ENCODE data around the gene HHIPL1. TPM values are rescaled to one million over a fixed set of nuclear protein-coding genes. Genes with fewer than 3 reads are reported as not detected.

Gene HHIPL1
- total RNA-seq, 1 experiment from 2014 or later, result 2.6 TPM

DNA sequence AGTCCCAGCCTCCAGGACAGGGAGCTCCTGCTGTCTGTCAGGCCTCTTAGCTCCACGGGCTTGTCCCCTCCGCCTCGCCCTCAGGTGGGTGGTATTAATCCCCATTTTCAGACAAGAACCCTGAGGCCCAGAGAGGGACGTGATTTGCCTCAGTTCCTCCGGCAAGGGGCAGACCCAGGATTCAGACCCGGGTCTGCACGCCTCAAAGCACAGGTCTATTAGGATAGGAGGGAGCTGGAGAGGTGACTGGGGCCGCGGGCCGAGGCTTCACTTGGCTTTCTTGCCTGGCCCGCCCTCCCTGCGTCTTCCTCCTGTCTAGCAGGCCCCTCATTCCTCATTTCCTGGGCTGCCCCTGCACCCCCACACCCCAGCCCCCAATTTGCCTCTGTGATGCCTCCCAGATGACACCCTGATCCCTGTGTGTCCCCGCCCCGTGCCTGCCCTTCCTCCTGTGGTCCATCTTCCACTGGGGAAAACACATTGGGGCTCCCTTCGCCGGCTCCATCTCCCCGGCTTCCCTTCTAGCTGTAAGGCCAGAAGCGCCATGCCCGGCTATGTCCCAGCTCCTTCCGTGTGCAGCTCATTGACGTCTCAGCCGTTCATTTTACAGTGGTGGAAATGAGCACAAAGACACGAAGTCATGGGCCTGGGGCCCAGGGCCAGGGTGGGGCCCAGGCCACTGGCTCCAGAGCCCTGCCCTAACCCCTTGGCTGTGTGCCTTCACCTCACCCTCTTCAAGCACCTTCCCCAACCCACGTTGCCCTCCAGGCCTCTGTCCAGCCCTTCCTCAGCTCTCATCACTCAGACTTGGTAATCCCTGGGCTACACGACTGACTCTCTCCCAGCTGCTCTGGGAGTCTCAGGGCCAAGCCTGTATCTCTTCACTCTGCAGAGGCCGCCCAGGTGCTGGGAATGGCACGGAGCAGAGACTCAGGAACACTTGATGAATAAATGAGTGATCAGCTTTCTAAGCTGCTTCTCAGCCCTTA lies 23.7 kb downstream of the HHIPL1 start:
- Histone ChIP-seq H2AK5ac (ENCODE audit: insufficient read length, low read length) (no peak overlapping the region), H3K56ac (ENCODE audit: insufficient read length, low read depth, low read length) (no peak overlapping the region), H3K14ac (ENCODE audit: insufficient read depth, low read length) (no peak overlapping the region; the same call in 1 of the 2 replicates), H3K18ac (ENCODE audit: insufficient read length, low read depth, low read length) (no peak overlapping the region), H2BK120ac (ENCODE audit: low read depth, low read length, poor library complexity, severe bottlenecking) (no peak overlapping the region), H2BK12ac (ENCODE audit: insufficient read length, low read depth, low read length) (no peak overlapping the region), H2BK20ac (ENCODE audit: low read depth, low read length, poor library complexity, severe bottlenecking) (no peak overlapping the region), H3K4ac (ENCODE audit: low read depth, low read length) (no peak overlapping the region), H4K8ac (replicated peaks; ENCODE audit: insufficient read length, low read depth, low read length) (no peak overlapping the region), H3K4me2 (ENCODE audit: insufficient read depth, insufficient read length, low read length) (no peak overlapping the region), H4K20me1 (ENCODE audit: control insufficient read depth, insufficient read depth, insufficient read length) (no peaks in the 10 kb centered on the region), H2AFZ (ENCODE audit: low read length) (no peak overlapping the region), H3K79me2 (ENCODE audit: insufficient read depth, low read length) (no peaks in the 10 kb centered on the region), H3K9ac (ENCODE audit: extremely low read depth, insufficient read length, low read length) (no peak overlapping the region), H3K9me3 (ENCODE audit: control insufficient read depth, low read depth, low read length) (no peaks in the 10 kb centered on the region), H3K23me2 (ENCODE audit: insufficient read length, low read depth, low read length, poor library complexity, severe bottlenecking) (no peaks in the 10 kb centered on the region), H3K27me3 (ENCODE audit: insufficient read depth, low read length) (no peaks in the 10 kb centered on the region), H2BK5ac (ENCODE audit: insufficient read length, low read length) (no peak overlapping the region), H3T11ph (ENCODE audit: low read length) (no peak overlapping the region), H3K4me1 (ENCODE audit: insufficient read depth, low read length) (peaks cover 5% of the 10 kb centered on the region), H3K79me1 (ENCODE audit: insufficient read depth, low read depth, low read length, poor library complexity, severe bottlenecking) (no peaks in the 10 kb centered on the region), H3K23ac (ENCODE audit: insufficient read length, low read depth, low read length) (no peak overlapping the region), H4K5ac (ENCODE audit: insufficient read length, low read depth, low read length) (no peak overlapping the region), H3K27ac (ENCODE audit: insufficient read length, low read depth, low read length) (no peak overlapping the region), H4K91ac (ENCODE audit: insufficient read length, low read depth, low read length) (no peak overlapping the region), H2BK15ac (ENCODE audit: low read depth, low read length) (no peak overlapping the region)
- H3K27me3 Mint-ChIP-seq (ENCODE audit: low read depth), result peaks cover 8% of the 10 kb centered on the region
- TF ChIP-seq, protein P1, sequence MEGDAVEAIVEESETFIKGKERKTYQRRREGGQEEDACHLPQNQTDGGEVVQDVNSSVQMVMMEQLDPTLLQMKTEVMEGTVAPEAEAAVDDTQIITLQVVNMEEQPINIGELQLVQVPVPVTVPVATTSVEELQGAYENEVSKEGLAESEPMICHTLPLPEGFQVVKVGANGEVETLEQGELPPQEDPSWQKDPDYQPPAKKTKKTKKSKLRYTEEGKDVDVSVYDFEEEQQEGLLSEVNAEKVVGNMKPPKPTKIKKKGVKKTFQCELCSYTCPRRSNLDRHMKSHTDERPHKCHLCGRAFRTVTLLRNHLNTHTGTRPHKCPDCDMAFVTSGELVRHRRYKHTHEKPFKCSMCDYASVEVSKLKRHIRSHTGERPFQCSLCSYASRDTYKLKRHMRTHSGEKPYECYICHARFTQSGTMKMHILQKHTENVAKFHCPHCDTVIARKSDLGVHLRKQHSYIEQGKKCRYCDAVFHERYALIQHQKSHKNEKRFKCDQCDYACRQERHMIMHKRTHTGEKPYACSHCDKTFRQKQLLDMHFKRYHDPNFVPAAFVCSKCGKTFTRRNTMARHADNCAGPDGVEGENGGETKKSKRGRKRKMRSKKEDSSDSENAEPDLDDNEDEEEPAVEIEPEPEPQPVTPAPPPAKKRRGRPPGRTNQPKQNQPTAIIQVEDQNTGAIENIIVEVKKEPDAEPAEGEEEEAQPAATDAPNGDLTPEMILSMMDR (conservative IDR thresholded peaks at IDR 0.05), result no peak
- H3K4me3 Mint-ChIP-seq, result peak overlapping the region in 1 of 2 experiments; percentile 30; a peak in 1 of 5 replicates
- H3K9me3 Mint-ChIP-seq, result no peaks in the 10 kb centered on the region; a peak in 1 of 5 replicates
- 0 out of 7 replicates have a peak, but pooled peaks cover 0 to 3% (median 0%) of the 10 kb centered on the region in 3 experiments for H3K36me3 Mint-ChIP-seq (ENCODE audit: insufficient read depth in 1 of 3, low read depth in 3 of 3)
- no CpG with 5 or more reads among the region's 27 CpGs for WGBS (ENCODE audit: extremely low coverage, insufficient read length, low lambda C conversion rate)
- peaks cover 58 to 73% of the 10 kb centered on the region in 2 experiments for H3K4me1 Mint-ChIP-seq
- no peak for DNase-seq
- peak overlapping the region in 1 of 3 experiments; percentile 3; a peak in 3 of 7 replicates for H3K27ac Mint-ChIP-seq

Data from H9 (cell line).